HepG2 (cell line): ENCODE results near the gene UGP2. TPM values are rescaled to one million over a fixed set of nuclear protein-coding genes. Genes with fewer than 3 reads are reported as not detected.

Source experiments
- FIP1L1 ChIP-seq: fragments of 200-400 bp; formaldehyde crosslinking; IDR thresholded peaks from 2 replicates; pipeline ENCODE4 v1.6.1; 2018; ENCODE audit warnings: low read depth, mild to moderate bottlenecking, low read length, moderate library complexity, borderline replicate concordance; ENCODE audit not compliant: insufficient read depth
- NKX3-1 ChIP-seq: sonication (generic); formaldehyde crosslinking; IDR thresholded peaks from 2 replicates; pipeline ENCODE4 v1.5.0; 2020; ENCODE audit warnings: missing genetic modification reagents
- REXO4 ChIP-seq: sonication (generic); formaldehyde crosslinking; IDR thresholded peaks from 2 replicates; pipeline ENCODE4 v1.8.0; 2022; ENCODE audit warnings: missing genetic modification reagents, mild to moderate bottlenecking, borderline replicate concordance
- RFXAP ChIP-seq: sonication (generic); formaldehyde crosslinking; IDR thresholded peaks from 2 replicates; pipeline ENCODE4 v1.4.0; 2020; ENCODE audit warnings: missing genetic modification reagents, borderline replicate concordance
- SATB2 ChIP-seq: sonication (generic); formaldehyde crosslinking; IDR thresholded peaks from 2 replicates; pipeline ENCODE4 v1.5.0; 2020; ENCODE audit warnings: missing genetic modification reagents
- polyA plus RNA-seq, 8 experiments: library from polyadenylated mRNA; depleted of rRNA in 3 of 8; stranded (reverse) in 7 of 8; unstranded in 1 of 8; fragments of >200 nt; fragmentation: Illumina TruSeq in 4 of 8; extraction: Trizol in 4 of 8; gene quantifications; 2 replicates each; pipeline versions ENCODE4 v1.2.1 to v1.2.3, GENCODE V29; 2011 to 2016; ENCODE audit warnings: low read depth in 4 of 8, missing spikeins in 1 of 8, mixed read lengths in 1 of 8; ENCODE audit not compliant: insufficient read depth in 1 of 8
- total RNA-seq, 5 experiments: library from RNA; depleted of rRNA; stranded (reverse); fragments of >200 nt; fragmentation: Illumina TruSeq; extraction: Trizol; gene quantifications; 2 replicates each; pipeline ENCODE4 v1.2.3, GENCODE V29; 2016; ENCODE audit warnings: low read depth in 1 of 5
- TF ChIP-seq, protein P1 (sequence below): sonication (generic); formaldehyde crosslinking; IDR thresholded peaks from one replicate; pipeline ENCODE4 v1.5.1; 2020; ENCODE audit warnings: mild to moderate bottlenecking, missing genetic modification reagents; ENCODE audit errors: not compliant biosample characterization
- TF ChIP-seq, protein P2 (sequence below): sonication (generic); formaldehyde crosslinking; IDR thresholded peaks from 2 replicates; pipeline ENCODE4 v1.4.0; 2020; ENCODE audit warnings: missing genetic modification reagents, borderline replicate concordance
- TF ChIP-seq, protein P3 (sequence below): sonication (generic); formaldehyde crosslinking; IDR thresholded peaks from 2 replicates; pipeline ENCODE4 v1.4.0; 2020; ENCODE audit warnings: low read depth, mild to moderate bottlenecking, missing genetic modification reagents
- TF ChIP-seq, protein P4 (sequence below): sonication (generic); formaldehyde crosslinking; IDR thresholded peaks from 2 replicates; pipeline ENCODE4 v1.5.0; 2020; ENCODE audit warnings: mild to moderate bottlenecking, missing genetic modification reagents, borderline replicate concordance
- TF ChIP-seq, protein P5 (sequence below): sonication (generic); formaldehyde crosslinking; IDR thresholded peaks from 2 replicates; pipeline ENCODE4 v1.8.1; 2023; ENCODE audit warnings: missing genetic modification reagents, inconsistent platforms, borderline replicate concordance

The UGP2 gene
- total and polyA plus RNA-seq, 2 of the 13 experiments (the other 11 are each of a cell fraction or from before 2014, with no cell fraction given), result 96.0 to 134 TPM

DNA sequence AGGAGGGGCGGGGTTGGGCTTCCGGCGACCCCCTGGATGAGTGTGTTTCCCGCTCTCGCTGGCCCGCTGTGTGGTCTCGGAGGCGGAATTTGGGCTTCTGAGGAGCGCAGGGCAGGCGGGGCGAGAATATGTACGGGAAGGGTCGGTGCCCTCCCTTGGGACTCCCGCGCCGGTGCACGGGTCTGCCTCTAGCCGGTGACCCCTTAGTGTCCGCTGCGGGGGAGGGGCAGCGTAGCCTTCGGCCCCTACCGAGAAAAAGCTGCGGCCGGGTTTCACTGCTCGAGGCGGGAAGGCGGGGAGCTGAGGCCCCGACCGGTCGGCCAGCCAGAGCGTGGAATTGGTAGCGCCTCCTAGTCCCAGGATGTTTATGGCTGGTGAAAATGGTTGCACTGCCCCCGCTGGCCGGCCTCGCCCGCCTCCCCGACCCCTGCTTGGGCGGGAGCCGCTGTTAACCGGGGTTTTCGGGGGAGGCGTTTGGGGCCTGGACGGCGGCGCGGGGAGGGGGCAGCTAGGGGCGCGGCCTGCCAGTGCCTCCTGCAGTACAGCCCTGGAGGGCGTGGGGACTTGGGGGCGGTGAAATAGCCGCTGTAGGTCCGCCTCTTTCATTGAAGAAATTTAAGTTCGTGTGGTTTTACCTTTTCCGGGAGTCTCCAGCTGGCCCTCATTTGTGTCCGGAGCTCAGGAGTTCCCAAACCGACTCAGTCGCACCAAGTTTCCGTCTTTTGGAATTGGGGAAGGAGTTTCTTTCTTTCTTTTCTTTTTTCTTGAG lies at the start of gene UGP2 (continued):
- TF ChIP-seq, protein P1, sequence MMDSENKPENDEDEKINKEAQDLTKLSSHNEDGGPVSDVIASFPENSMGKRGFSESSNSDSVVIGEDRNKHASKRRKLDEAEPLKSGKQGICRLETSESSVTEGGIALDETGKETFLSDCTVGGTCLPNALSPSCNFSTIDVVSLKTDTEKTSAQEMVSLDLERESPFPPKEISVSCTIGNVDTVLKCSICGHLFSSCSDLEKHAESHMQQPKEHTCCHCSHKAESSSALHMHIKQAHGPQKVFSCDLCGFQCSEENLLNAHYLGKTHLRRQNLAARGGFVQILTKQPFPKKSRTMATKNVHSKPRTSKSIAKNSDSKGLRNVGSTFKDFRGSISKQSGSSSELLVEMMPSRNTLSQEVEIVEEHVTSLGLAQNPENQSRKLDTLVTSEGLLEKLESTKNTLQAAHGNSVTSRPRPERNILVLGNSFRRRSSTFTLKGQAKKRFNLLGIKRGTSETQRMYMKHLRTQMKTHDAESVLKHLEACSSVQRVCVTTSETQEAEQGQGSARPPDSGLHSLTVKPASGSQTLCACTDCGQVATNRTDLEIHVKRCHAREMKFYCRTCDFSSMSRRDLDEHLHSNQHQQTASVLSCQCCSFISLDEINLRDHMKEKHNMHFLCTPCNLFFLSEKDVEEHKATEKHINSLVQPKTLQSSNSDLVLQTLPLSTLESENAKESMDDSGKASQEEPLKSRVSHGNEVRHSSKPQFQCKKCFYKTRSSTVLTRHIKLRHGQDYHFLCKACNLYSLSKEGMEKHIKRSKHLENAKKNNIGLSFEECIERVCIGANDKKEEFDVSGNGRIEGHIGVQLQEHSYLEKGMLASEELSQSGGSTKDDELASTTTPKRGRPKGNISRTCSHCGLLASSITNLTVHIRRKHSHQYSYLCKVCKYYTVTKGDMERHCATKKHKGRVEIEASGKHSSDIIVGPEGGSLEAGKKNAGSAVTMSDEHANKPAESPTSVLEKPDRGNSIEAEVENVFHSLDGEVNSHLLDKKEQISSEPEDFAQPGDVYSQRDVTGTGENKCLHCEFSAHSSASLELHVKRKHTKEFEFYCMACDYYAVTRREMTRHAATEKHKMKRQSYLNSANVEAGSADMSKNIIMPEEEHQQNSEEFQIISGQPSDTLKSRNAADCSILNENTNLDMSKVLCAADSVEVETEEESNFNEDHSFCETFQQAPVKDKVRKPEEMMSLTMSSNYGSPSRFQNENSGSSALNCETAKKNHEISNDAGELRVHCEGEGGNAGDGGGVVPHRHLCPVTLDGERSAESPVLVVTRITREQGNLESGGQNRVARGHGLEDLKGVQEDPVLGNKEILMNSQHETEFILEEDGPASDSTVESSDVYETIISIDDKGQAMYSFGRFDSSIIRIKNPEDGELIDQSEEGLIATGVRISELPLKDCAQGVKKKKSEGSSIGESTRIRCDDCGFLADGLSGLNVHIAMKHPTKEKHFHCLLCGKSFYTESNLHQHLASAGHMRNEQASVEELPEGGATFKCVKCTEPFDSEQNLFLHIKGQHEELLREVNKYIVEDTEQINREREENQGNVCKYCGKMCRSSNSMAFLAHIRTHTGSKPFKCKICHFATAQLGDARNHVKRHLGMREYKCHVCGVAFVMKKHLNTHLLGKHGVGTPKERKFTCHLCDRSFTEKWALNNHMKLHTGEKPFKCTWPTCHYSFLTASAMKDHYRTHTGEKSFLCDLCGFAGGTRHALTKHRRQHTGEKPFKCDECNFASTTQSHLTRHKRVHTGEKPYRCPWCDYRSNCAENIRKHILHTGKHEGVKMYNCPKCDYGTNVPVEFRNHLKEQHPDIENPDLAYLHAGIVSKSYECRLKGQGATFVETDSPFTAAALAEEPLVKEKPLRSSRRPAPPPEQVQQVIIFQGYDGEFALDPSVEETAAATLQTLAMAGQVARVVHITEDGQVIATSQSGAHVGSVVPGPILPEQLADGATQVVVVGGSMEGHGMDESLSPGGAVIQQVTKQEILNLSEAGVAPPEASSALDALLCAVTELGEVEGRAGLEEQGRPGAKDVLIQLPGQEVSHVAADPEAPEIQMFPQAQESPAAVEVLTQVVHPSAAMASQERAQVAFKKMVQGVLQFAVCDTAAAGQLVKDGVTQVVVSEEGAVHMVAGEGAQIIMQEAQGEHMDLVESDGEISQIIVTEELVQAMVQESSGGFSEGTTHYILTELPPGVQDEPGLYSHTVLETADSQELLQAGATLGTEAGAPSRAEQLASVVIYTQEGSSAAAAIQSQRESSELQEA, result peak; percentile 88
- TF ChIP-seq, protein P2, sequence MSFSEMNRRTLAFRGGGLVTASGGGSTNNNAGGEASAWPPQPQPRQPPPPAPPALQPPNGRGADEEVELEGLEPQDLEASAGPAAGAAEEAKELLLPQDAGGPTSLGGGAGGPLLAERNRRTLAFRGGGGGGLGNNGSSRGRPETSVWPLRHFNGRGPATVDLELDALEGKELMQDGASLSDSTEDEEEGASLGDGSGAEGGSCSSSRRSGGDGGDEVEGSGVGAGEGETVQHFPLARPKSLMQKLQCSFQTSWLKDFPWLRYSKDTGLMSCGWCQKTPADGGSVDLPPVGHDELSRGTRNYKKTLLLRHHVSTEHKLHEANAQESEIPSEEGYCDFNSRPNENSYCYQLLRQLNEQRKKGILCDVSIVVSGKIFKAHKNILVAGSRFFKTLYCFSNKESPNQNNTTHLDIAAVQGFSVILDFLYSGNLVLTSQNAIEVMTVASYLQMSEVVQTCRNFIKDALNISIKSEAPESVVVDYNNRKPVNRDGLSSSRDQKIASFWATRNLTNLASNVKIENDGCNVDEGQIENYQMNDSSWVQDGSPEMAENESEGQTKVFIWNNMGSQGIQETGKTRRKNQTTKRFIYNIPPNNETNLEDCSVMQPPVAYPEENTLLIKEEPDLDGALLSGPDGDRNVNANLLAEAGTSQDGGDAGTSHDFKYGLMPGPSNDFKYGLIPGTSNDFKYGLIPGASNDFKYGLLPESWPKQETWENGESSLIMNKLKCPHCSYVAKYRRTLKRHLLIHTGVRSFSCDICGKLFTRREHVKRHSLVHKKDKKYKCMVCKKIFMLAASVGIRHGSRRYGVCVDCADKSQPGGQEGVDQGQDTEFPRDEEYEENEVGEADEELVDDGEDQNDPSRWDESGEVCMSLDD (CRISPR knock-in tag), result 0 out of 2 replicates have a peak, but pooled peaks have one; percentile 20
- peak; percentile 36 for TF ChIP-seq NKX3-1
- TF ChIP-seq, protein P3, sequence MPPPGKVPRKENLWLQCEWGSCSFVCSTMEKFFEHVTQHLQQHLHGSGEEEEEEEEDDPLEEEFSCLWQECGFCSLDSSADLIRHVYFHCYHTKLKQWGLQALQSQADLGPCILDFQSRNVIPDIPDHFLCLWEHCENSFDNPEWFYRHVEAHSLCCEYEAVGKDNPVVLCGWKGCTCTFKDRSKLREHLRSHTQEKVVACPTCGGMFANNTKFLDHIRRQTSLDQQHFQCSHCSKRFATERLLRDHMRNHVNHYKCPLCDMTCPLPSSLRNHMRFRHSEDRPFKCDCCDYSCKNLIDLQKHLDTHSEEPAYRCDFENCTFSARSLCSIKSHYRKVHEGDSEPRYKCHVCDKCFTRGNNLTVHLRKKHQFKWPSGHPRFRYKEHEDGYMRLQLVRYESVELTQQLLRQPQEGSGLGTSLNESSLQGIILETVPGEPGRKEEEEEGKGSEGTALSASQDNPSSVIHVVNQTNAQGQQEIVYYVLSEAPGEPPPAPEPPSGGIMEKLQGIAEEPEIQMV (CRISPR knock-in tag), result no peak
- TF ChIP-seq, protein P4, sequence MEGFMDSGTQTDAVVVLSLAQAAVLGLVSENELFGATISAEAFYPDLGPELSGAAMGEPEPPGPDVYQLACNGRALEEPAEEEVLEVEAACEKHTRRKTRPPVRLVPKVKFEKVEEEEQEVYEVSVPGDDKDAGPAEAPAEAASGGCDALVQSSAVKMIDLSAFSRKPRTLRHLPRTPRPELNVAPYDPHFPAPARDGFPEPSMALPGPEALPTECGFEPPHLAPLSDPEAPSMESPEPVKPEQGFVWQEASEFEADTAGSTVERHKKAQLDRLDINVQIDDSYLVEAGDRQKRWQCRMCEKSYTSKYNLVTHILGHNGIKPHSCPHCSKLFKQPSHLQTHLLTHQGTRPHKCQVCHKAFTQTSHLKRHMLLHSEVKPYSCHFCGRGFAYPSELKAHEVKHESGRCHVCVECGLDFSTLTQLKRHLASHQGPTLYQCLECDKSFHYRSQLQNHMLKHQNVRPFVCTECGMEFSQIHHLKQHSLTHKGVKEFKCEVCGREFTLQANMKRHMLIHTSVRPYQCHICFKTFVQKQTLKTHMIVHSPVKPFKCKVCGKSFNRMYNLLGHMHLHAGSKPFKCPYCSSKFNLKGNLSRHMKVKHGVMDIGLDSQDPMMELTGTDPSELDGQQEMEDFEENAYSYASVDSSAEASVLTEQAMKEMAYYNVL, result peak; percentile 85
- TF ChIP-seq FIP1L1, result no peak
- TF ChIP-seq, protein P5, sequence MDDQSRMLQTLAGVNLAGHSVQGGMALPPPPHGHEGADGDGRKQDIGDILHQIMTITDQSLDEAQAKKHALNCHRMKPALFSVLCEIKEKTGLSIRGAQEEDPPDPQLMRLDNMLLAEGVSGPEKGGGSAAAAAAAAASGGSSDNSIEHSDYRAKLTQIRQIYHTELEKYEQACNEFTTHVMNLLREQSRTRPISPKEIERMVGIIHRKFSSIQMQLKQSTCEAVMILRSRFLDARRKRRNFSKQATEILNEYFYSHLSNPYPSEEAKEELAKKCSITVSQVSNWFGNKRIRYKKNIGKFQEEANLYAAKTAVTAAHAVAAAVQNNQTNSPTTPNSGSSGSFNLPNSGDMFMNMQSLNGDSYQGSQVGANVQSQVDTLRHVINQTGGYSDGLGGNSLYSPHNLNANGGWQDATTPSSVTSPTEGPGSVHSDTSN (CRISPR knock-in tag), result no peak; the same call in 1 of the 2 replicates
- TF ChIP-seq SATB2 (CRISPR knock-in tag), result peak; percentile 16; the same call in 1 of the 2 replicates
- 0 out of 2 replicates have a peak, but pooled peaks have one; percentile 69 for TF ChIP-seq RFXAP (CRISPR knock-in tag)
- TF ChIP-seq REXO4 (CRISPR knock-in tag), result no peak
